DLD1 (cell line): ENCODE data around the gene GPATCH2.
"Not testable (repeated sequence)": the region's sequence is repeated elsewhere in the genome, so short reads cannot be mapped to it uniquely, and the experiment has no call there.

Source experiments
- in situ Hi-C: cut with HindIII; loops from 2 replicates; pipeline ENCODE4 v1.10.0; 2017; ENCODE audit warnings: low sequenced_read_pairs

Gene GPATCH2

GRCh38 chr1:217453816-217454215, 177.1 kb downstream of the GPATCH2 start:
- in situ Hi-C loops: no loop called here

GRCh38 chr1:217449370-217449769, 181.5 kb downstream of the GPATCH2 start:
- in situ Hi-C loops: no loop called here

- in situ Hi-C loops: no loop called here
Observed at GRCh38 chr1:217443845-217444244, 187.0 kb downstream of the GPATCH2 start.

- in situ Hi-C loops: no loop called here
Observed at GRCh38 chr1:217437376-217437775, 193.5 kb downstream of the GPATCH2 start.

GRCh38 chr1:217435204-217435603, 195.7 kb downstream of the GPATCH2 start:
- in situ Hi-C loops: no loop called here

- in situ Hi-C loops: no loop called here
Observed at GRCh38 chr1:217433664-217434063, 197.2 kb downstream of the GPATCH2 start.

- in situ Hi-C loops: no loop called here
Observed at GRCh38 chr1:217432339-217432738, 198.6 kb downstream of the GPATCH2 start.

- in situ Hi-C loops: no loop called here
Observed at GRCh38 chr1:217431395-217431794, 199.5 kb downstream of the GPATCH2 start.

GRCh38 chr1:217425422-217425821, 205.5 kb downstream of the GPATCH2 start:
- in situ Hi-C loops: no loop called here

GRCh38 chr1:217419194-217419551, 211.7 kb downstream of the GPATCH2 start:
- in situ Hi-C loops: no loop called here

- in situ Hi-C loops: no loop called here
Observed at GRCh38 chr1:217418269-217419193, 212.4 kb downstream of the GPATCH2 start.

- in situ Hi-C loops: no loop called here
Observed at GRCh38 chr1:217417363-217417762, 213.5 kb downstream of the GPATCH2 start.

GRCh38 chr1:217407534-217408001, 223.3 kb downstream of the GPATCH2 start:
- in situ Hi-C loops: no loop called here

- in situ Hi-C loops: no loop called here
Observed at GRCh38 chr1:217403026-217403720, 227.7 kb downstream of the GPATCH2 start.

- in situ Hi-C loops: no loop called here
Observed at GRCh38 chr1:217402301-217402700, 228.6 kb downstream of the GPATCH2 start.

GRCh38 chr1:217393896-217394295, 237.0 kb downstream of the GPATCH2 start:
- in situ Hi-C loops: no loop called here

GRCh38 chr1:217392441-217392840, 238.4 kb downstream of the GPATCH2 start:
- in situ Hi-C loops: no loop called here

GRCh38 chr1:217389895-217390294, 241.0 kb downstream of the GPATCH2 start:
- in situ Hi-C loops: no loop called here

- in situ Hi-C loops: no loop called here
Observed at GRCh38 chr1:217388522-217389065, 242.3 kb downstream of the GPATCH2 start.

GRCh38 chr1:217381773-217382172, 249.1 kb downstream of the GPATCH2 start:
- in situ Hi-C loops: not testable (repeated sequence)

- in situ Hi-C loops: not testable (repeated sequence)
Observed at GRCh38 chr1:217379804-217380203, 251.1 kb downstream of the GPATCH2 start.

- in situ Hi-C loops: no loop called here
Observed at GRCh38 chr1:217379336-217379735, 251.6 kb downstream of the GPATCH2 start.
